ENCODE measurements around the gene MCF2L. TPM values are rescaled to one million over a fixed set of nuclear protein-coding genes. Genes with fewer than 3 reads are reported as not detected.
"Not testable (repeated sequence)": the region's sequence is repeated elsewhere in the genome, so short reads cannot be mapped to it uniquely, and the experiment has no call there.

Gene MCF2L
- total RNA-seq, 4 donors from 2014 or later, result 62.1 to 186 (median 91.3) TPM

- no peak for DNase-seq
- Histone ChIP-seq H3K27ac (no peak overlapping the region), H3K4me1 (no peaks in the 10 kb centered on the region), H3K4me3 (no peak overlapping the region), H3K9me3 (no peaks in the 10 kb centered on the region), H3K27me3 (no peaks in the 10 kb centered on the region), H3K36me3 (no peaks in the 10 kb centered on the region)
- intact Hi-C loops (cut with DNase I; ENCODE audit: low total_unique reads) (no loop called here), in situ Hi-C loops (cut with MboI; ENCODE audit: low pct_ligation_motif_present in 1 of 4, low pct_unique_long_range_greater_than_20kb in 1 of 4, low sequenced_read_pairs in 3 of 4) (no loop called here)
- no peak for TF ChIP-seq EP300 (IDR thresholded peaks at IDR 0.05; ENCODE audit: low read depth)
- no peak for TF ChIP-seq CTCF (IDR thresholded peaks at IDR 0.05)
- TF ChIP-seq POLR2AphosphoS5 (IDR thresholded peaks at IDR 0.05), result no peak
- TF ChIP-seq POLR2A (IDR thresholded peaks at IDR 0.05), result no peak
- 93% methylated on average over 49 of the region's 52 CpGs; no CpG with 5 or more reads in 1 of the 2 donors for WGBS, 2 donors (ENCODE audit: low coverage in 1 of 2)
Observed at GRCh38 chr13:113096745-113097305, 127.8 kb downstream of the MCF2L start.

GRCh38 chr13:113097651-113098050 lies 128.6 kb downstream of the MCF2L start:
- in situ Hi-C loops (cut with MboI; ENCODE audit: low pct_ligation_motif_present in 1 of 4, low pct_unique_long_range_greater_than_20kb in 1 of 4, low sequenced_read_pairs in 3 of 4) (no loop called here), intact Hi-C loops (cut with DNase I; ENCODE audit: low total_unique reads) (no loop called here)
- Histone ChIP-seq H3K9me3 (no peaks in the 10 kb centered on the region), H3K4me3 (no peak overlapping the region), H3K27me3 (no peaks in the 10 kb centered on the region), H3K36me3 (no peaks in the 10 kb centered on the region), H3K4me1 (no peaks in the 10 kb centered on the region), H3K27ac (no peak overlapping the region)
- 83 to 85% methylated on average over 6 to 7 of the region's 7 CpGs for WGBS, 2 donors (ENCODE audit: low coverage in 1 of 2)
- no peak for DNase-seq
- TF ChIP-seq EP300 (IDR thresholded peaks at IDR 0.05; ENCODE audit: low read depth), result no peak
- no peak for TF ChIP-seq POLR2A (IDR thresholded peaks at IDR 0.05)
- TF ChIP-seq CTCF (IDR thresholded peaks at IDR 0.05), result no peak
- no peak for TF ChIP-seq POLR2AphosphoS5 (IDR thresholded peaks at IDR 0.05)

- no peaks in the 10 kb centered on the region for H3K4me1 ChIP-seq
- no peak overlapping the region for H3K27ac ChIP-seq
- H3K36me3 ChIP-seq, result no peaks in the 10 kb centered on the region
- in situ Hi-C loops (cut with MboI; ENCODE audit: low pct_ligation_motif_present in 1 of 4, low pct_unique_long_range_greater_than_20kb in 1 of 4, low sequenced_read_pairs in 3 of 4), result no loop called here
- no peaks in the 10 kb centered on the region for H3K27me3 ChIP-seq
- TF ChIP-seq POLR2AphosphoS5 (IDR thresholded peaks at IDR 0.05) (no peak), EP300 (IDR thresholded peaks at IDR 0.05; ENCODE audit: low read depth) (no peak), CTCF (IDR thresholded peaks at IDR 0.05) (no peak), POLR2A (IDR thresholded peaks at IDR 0.05) (no peak)
- DNase-seq, result no peak
- no peak overlapping the region for H3K4me3 ChIP-seq
- intact Hi-C loops (cut with DNase I; ENCODE audit: low total_unique reads), result no loop called here
- H3K9me3 ChIP-seq, result no peaks in the 10 kb centered on the region
- WGBS, 2 donors (ENCODE audit: low coverage in 1 of 2), result 70 to 95% methylated on average over 13 to 30 of the region's 30 CpGs
Observed at GRCh38 chr13:113098162-113098732, 129.2 kb downstream of the MCF2L start.

GRCh38 chr13:113099142-113099541 lies 130.1 kb downstream of the MCF2L start:
- WGBS, 2 donors (ENCODE audit: low coverage in 1 of 2), result 87 to 88% methylated on average over 4 to 11 of the region's 11 CpGs
- intact Hi-C loops (cut with DNase I; ENCODE audit: low total_unique reads), result no loop called here
- Histone ChIP-seq H3K27ac (no peak overlapping the region), H3K4me1 (no peaks in the 10 kb centered on the region), H3K27me3 (no peaks in the 10 kb centered on the region), H3K36me3 (no peaks in the 10 kb centered on the region), H3K9me3 (no peaks in the 10 kb centered on the region), H3K4me3 (no peak overlapping the region)
- no peak for DNase-seq
- in situ Hi-C loops (cut with MboI; ENCODE audit: low pct_ligation_motif_present in 1 of 4, low pct_unique_long_range_greater_than_20kb in 1 of 4, low sequenced_read_pairs in 3 of 4), result no loop called here
- no peak for TF ChIP-seq EP300 (IDR thresholded peaks at IDR 0.05; ENCODE audit: low read depth)
- TF ChIP-seq POLR2AphosphoS5 (IDR thresholded peaks at IDR 0.05), result no peak
- no peak for TF ChIP-seq POLR2A (IDR thresholded peaks at IDR 0.05)
- TF ChIP-seq CTCF (IDR thresholded peaks at IDR 0.05), result no peak

GRCh38 chr13:113102302-113102701 lies 133.3 kb downstream of the MCF2L start:
- H3K4me3 ChIP-seq; DNase-seq; H3K27ac ChIP-seq; H3K4me1 ChIP-seq; H3K27me3 ChIP-seq; H3K36me3 ChIP-seq; H3K9me3 ChIP-seq; in situ Hi-C loops (cut with MboI; ENCODE audit: low pct_ligation_motif_present in 1 of 4, low pct_unique_long_range_greater_than_20kb in 1 of 4, low sequenced_read_pairs in 3 of 4); intact Hi-C loops (cut with DNase I; ENCODE audit: low total_unique reads): not testable (repeated sequence)
- 60% methylated on average over 10 of the region's 10 CpGs; no CpG with 5 or more reads in 1 of the 2 donors for WGBS, 2 donors (ENCODE audit: low coverage in 1 of 2)

Data from transverse colon (tissue), 4 donors.